Measurements from ENCODE around the gene NWD2.
"Not testable (repeated sequence)": the region's sequence is repeated elsewhere in the genome, so short reads cannot be mapped to it uniquely, and the experiment has no call there.

NWD2 gene

DNA sequence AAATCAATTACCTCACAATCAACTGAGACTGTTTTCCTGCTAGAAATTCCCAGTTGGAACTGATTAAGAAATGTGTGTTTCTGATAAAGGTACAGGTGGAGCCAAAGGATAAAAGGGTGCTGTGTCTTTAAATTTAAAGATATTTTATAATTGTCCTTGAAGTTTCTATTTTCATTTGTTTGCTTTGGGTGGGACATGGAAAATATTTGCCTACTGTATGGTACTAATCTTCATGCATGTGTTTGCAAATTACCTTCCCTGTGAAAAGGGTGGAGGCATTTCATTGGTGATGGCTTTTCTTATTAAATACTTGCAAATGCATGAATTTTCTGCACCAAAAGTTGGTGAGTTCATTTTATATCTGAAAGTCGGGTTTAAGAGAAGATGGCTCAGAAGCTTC is 225.7 kb downstream of the NWD2 start:
- DNase-seq = no peak

DNA sequence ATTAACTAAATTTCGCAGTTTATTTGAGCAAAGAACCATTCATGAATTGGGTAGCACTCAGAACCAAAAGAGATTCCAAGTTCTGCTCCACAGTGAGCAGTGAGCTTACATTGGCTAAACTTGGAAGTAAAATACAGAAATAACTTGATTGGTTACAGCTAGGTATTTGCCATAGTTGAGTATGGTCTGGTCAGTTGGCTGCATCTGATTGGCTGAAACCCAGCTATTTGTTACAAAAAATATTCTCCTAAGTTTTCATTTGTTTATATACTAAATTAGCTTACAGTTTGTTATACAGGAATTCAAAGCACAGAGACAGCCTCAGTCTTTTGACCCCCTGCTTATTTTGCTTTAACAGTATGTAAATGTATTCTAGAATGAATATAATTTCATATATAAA is 226.6 kb downstream of the NWD2 start:
- DNase-seq = no peak

DNA sequence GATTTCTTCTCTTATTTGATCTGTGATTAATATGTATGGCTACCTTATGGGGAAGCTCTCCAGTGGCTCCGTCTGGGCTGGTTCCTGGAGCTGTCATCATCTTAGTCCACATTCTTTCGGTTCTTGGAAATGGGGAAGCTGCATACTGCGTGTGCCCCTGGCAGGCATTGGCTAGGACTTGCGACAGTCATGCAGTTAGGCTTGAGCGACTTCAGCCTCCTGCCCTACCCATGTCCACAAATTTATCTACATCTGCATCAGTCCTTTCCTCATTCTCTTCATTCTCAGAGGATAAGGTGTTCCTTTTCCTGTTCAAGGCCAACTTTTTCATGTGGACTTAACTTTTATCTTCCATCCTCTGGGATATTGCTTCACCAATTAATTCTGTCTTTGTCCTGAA is 227.4 kb downstream of the NWD2 start:
- DNase-seq = no peak

DNA sequence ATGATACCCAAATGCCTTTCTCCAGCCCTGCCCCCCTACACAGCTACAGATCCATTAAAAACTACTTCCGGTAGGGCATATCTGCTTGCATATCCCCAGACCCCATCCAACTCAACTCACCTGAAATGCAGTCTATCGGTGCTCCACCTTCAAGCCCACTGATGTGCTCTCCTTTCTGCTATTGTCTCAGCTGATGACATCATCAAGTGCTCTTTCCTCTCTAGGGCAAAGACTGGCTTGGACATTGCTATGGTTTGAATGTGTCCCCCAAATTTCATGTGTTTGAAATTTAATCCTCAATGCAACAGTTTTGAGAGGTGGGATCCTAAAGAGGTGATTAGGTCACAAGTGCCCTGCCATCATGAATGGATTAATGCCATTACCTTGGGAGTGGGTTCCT is 229.3 kb downstream of the NWD2 start:
- DNase-seq = no peak

DNA sequence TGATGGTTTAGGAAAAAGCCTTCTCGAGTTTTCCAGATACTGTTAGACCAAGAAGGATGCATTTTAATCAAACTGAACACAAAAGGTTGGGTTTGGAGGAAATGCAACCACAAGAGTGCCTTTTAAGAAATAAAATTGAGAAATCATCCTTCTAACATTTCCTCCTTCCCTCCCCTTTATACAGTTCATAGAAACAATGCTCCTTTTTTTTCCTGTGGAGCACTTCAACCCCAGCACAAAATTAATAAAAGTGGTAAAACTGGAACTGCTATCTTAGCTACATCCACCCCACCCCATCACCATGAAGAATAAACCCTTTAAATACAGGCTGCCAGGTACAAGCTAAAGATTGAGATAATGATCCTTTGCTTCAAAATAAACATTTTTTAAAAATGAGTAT is 230.5 kb downstream of the NWD2 start:
- no peak for DNase-seq

DNA sequence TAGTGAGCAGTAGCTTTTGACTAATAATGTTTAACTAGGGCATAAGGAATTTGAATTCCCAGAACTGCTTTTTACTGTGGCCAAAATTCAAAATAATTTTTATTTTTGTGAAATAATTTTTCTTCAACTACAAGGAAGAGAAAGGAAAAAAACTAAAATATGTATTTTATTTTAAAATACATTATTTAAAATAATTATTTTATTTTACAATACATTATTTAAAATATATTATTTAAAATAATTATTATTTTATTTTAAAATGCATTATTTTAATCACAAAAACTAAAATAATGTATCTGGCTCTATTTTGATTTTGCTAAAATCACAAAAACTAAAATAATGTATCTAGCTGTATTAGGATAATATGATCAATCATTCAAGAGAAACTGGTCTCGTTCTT is 231.2 kb downstream of the NWD2 start:
- DNase-seq = no peak

DNA sequence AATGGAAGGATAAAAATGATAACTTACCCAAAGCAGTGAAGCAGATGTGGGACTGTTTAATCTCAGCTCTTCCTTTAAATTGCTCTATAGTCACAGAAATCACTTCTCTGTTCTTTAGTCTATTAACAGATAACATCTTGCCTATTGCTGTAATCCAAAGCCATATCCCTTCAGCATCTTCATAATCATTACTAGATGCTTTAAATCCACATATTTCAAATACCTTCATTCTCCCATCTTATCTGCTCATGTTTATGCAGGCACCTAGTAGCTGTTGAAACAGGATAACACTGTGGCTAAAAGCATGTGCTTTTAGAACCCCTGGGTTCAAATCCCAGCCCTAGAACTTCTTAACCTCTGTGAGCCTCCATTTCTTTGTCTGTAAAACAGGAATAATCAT is 231.7 kb downstream of the NWD2 start:
- DNase-seq = no peak

DNA sequence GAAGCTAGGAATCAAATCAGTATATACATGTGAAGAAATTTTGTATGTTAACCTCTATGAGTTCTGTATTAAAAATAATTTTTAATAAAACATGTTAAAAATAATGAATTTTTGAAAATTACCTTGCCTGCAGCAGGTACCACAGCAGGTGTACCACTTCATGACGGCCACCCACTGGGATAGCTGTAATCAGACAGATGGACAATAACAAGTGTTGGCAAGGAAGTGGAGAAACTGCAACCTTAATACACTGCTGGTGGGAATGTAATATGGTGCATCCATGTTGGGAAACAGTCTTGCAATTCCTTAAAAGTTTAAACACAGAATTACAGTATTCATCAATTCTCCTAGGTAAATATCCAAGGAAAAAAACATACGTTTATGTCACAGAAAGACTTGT is 232.1 kb downstream of the NWD2 start:
- no peak for DNase-seq

DNA sequence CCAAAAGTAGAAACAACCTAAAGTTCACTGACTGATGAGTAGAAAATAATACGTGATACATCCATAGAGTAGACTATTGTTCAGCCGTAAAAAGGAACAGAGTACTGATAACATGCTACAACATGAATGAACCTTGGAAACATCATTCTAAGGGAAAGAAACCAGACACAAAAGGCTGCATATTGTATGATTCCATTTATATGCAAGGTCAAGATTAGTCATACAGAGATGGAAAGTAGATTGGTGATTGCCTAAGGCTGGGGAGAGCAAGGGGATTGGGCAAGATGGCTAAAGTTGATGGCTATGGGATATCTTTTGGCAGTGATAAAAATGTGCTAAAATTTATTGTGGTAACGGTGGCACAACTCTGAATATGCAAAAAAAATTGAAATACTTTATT is 232.6 kb downstream of the NWD2 start:
- DNase-seq = no peak

DNA sequence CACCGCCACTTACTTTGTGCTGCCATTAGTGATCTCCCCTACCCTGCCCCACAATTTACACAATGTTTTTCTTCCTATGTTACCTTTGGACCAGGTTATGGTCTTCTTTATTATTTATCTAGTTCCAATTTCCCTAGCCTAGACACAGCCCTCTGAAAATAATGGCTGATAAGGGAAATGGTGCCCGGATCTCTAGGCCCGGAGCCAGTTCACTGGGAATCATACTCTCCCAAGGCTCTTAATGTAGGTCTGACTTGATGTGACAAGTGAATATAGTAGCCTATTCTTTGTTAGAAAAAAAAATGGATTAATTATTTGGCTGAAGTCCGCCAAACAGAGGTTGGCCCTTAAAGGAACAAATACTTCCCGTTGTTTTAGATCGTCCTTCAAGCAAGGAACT is 233.6 kb downstream of the NWD2 start:
- DNase-seq = no peak

DNA sequence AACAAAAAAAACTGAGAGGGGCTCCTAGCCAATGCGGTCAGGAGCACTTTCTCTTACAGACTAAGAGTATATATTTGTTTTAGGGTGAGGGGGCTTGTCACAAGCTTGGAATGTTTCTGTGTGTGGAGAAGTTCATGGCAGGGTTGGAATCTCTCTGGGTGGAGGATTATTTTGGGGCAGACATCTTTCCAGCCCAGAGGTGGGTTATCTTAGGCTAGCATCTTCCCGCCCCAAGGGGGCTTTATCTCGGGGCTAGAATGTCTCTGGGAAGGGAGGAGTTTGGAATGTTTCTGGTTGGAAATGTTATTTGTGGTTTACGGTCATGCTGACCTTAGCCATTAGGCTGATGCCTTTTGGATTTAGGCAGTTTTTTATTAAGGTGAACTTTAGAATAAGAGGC is 236.0 kb downstream of the NWD2 start:
- DNase-seq = no peak

DNA sequence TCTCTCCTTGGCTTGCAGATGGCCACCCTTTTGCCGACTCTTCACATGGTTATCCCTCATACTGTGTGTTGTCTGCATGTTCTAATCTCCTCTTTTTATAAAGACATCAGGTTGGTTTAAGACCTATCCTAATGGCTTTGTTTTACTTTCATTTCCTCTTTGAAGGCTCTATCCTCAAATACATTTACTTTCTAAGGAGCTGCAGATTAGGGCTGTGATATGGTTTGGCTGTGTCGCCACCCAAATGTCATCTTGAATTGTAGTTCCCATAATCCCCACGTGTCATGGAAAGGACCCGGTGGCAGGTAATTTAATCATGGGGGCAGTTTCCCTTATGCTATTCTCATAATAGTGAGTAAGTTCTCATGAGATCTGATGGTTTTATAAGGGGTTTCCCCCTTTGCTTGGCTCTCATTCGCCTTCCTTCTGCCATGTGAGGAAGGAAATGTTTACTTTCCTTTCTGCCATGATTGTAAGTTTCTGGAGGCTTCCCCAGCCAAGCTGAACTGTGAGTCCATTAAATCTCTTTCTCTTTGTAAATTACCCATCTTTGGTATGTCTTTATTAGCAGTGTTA is 237.1 kb downstream of the NWD2 start:
- no peak for DNase-seq

DNA sequence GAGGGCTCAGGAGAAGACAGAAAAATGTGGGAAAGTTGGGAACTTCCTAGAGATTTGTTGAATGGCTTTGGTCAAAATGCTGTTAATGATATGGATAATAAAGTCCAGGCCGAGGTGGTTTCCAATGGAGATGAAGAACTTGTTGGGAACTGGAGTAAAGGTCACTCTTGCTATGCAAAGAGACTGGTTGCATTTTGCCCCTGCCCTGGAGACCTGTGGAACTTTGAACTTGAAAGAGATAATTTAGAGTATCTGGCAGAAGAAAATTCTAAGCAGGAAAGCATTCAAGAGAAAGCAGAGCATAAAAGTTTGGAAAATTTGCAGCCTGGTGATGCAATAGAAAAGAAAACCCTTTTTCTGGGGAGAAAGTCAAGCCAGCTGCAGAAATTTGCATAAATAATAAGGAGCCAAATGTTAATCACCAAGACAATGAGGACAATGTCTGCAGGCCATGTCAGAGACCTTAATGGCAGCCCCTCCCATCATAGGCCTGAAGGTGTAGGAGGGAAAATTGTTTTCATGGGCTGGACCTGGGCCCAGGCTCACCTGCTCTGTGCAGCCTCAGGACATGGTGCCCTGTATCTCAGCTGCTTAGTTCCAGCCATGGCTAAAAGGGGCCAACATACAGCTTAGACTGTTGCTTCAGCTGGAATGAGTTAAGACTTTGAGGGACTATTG is 237.8 kb downstream of the NWD2 start:
- no peak for DNase-seq

DNA sequence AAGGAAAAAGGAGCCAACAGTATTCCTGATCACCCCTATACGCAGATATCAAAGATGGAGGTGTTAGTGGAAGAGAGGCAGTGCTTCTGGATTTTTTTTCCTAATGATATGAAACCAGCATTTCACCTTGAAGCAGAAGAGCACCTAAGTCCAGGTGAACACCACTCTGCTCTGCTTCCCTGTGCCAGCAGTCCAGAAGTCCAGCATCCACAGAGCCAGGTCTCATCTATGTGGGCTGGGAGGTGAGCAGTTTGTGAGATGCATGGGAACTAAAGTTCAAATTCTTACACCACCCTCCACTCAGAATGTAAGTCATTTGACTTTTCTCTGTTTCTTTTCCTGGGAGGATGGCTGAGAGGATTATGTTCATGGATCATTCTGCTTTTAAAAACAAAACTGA is 239.1 kb downstream of the NWD2 start:
- DNase-seq = no peak

DNA sequence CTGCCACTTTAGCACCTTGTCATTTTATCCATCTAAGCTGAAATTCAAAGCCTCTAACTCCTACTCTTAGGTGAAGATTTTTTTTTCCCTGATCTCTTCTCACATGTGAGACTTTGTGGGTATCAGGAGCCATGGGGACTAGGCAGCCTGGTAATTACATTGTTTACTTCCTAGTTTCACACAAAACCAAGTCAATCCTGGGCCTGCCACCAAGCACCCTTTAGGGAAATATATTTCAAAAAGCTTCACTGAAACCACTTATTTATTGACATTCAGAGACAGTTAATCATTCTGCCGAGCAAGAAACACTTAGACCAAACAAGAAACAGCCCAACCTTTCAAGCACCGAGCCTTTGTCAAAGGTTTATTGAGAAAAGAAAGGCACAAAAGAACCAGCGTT is 241.6 kb downstream of the NWD2 start:
- DNase-seq = no peak

DNA sequence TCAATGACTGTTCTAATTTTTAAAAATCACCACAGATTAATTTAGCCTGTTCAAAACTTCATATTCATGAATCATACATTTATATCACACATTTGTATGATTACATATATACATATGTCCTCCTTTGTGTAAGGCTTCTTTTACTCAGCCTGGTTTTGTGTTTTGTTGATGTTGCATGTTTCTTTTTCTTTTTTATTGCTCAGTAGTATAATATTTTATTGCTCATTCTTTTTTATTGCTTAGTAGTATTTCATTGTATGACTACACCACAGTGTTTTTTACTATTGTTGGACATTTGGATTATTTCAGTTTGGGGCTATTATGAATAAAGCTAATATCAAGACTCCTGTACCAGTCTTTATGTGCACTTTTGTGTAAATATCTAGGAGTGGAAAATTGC is 243.1 kb downstream of the NWD2 start:
- DNase-seq = no peak

DNA sequence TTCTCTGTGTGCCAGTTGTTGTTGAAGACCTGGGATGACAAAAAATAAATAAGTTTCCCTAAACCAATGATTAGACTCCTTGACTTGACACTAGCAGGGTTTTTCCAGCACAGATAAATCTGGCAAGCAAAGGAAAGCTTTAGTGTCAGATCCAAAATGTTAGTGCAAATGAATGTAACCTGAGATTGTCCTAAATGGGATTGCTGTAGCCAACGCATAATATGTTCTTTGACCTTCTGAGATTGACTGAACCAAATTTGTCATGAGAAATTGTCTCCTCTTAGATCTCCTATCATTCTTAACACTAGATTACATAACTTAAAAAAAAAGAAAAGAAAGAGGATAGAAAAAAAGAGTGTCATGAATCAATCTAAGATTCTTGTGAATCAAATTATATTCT is 245.2 kb downstream of the NWD2 start:
- DNase-seq = no peak

DNA sequence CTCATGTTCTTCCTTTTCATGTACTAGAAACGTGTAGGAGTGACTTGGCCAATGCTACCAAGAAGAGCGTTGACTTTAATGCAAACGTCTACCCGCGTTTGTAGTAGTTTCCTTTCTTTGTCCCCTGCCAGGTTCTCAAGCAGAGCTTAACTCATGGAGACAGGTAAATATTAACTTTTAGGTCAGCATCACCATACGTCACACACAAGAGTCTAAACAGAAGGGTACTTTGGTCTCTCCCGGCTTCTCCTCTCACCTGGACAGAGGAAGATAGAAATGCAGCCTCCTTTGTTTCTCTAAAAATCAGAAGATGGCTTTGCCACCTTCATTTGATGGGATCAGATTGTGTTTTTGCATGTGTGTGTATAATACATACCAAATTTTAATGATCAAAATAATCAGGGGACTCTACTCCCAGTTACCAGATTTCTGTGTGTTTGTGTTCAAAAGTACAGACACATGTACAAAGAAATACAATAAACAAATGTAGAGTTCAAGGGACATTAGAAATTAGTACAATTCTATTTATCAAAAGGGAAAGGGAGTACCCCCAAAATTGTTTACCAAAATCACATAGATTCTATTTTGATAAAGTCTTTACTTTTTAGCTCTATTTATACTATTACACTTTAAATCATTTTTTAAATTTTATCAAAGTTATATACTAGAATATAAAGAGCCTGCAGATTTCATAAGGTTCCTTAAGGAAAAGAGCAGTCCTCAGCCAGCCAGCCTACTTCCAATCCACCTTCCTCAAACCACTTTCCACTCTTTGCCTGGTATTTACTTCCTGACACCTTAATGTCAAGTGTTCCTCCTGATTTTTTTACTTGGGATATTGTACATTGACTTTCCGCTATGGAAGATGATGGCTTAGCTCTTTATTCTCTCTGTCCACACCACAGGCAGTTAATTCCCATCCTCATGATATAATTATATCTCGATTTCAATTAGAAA is 246.1 kb downstream of the NWD2 start:
- no peak for DNase-seq

DNA sequence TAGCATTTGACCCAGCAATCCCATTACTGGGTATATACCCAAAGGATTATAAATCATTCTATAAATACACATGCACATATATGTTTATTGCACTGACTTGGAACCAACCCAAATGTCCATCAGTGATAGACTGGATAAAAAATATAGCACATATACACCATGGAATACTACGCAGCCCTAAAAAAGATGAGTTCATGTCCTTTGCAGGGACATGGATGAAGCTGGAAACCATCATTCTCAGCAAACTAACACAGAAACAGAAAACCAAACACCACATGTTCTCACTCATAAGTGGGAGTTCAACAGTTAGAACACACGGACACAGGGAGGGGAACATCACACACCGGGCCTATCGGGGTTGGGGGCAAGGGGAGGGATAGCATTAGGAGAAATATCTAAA is 250.8 kb downstream of the NWD2 start:
- not testable (repeated sequence) for DNase-seq

Measured in amniotic stem cell (primary cell).